ENCODE measurements around the gene NRXN3.

DNA sequence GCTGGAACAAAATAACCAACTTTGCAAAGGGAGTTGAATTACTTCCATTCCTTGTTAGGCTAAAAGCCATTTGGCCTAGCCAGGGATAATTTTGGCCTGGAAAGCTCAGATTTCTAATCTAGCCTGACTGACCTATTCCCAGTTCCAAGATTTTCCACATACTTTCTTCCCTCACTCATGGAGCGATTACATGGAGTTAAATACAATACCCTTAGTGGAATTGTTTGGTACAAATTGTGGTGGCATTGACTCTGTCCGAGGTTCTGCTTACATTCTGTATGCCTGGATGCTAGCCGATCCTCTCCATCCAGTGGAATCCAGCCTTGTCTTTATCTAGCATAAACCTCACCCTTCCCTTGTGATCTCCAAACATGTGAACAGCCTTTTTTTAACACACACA lies 1076.0 kb downstream of the NRXN3 start:
- TF ChIP-seq SP1 (IDR thresholded peaks at IDR 0.05) (no peak), L3MBTL2 (conservative IDR thresholded peaks at IDR 0.05) (no peak), FOXM1 (IDR thresholded peaks at IDR 0.05; ENCODE audit: borderline replicate concordance) (no peak), NFRKB (IDR thresholded peaks at IDR 0.05) (no peak), ZNF384 (IDR thresholded peaks at IDR 0.05) (no peak), SUZ12 (IDR thresholded peaks at IDR 0.05) (no peak), FOXA1 (IDR thresholded peaks at IDR 0.05) (no peak), ARNT (IDR thresholded peaks at IDR 0.05) (no peak)
- TF ChIP-seq, protein P1, sequence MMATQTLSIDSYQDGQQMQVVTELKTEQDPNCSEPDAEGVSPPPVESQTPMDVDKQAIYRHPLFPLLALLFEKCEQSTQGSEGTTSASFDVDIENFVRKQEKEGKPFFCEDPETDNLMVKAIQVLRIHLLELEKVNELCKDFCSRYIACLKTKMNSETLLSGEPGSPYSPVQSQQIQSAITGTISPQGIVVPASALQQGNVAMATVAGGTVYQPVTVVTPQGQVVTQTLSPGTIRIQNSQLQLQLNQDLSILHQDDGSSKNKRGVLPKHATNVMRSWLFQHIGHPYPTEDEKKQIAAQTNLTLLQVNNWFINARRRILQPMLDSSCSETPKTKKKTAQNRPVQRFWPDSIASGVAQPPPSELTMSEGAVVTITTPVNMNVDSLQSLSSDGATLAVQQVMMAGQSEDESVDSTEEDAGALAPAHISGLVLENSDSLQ (IDR thresholded peaks at IDR 0.05) = no peak

Data from HEK293T (cell line).